K562 treated with DMSO at 1 percent for 12 hours (cell line): ENCODE data around the gene NOL3. TPM values are rescaled to one million over a fixed set of nuclear protein-coding genes. Genes with fewer than 3 reads are reported as not detected.

ENCODE experiments used
- total RNA-seq: library from RNA; unstranded; fragments of 300-600 nt; gene quantifications from 2 replicates; pipeline ENCODE4 v1.2.3, GENCODE V29; 2022; ENCODE audit not compliant: insufficient read depth

NOL3 gene
- total RNA-seq = 21.1 and 34.0 TPM in 2 replicates

GRCh38 chr16:67170168-67170948 lies at the start of gene NOL3:
Gene NOL3, plus strand, starts transcription at chr16:67170538.

GRCh38 chr16:67150833-67151396 lies 19.4 kb upstream of the NOL3 start, which contains the start of gene B3GNT9:
Gene B3GNT9, minus strand, starts transcription at chr16:67150998. Its CDS starts 513 bp downstream, at chr16:67150485.

GRCh38 chr16:67164599-67165061 lies 5.7 kb upstream of the NOL3 start, which contains the start of gene HSF4:
Gene HSF4, plus strand, starts transcription at chr16:67164745. Its CDS starts 67 bp downstream, at chr16:67164812.

GRCh38 chr16:67183627-67184452 lies 13.5 kb downstream of the NOL3 start, which contains the start of gene MATCAP1:
Gene MATCAP1, minus strand, starts transcription at chr16:67183963. Its CDS starts 3,353 bp downstream, at chr16:67180610.

GRCh38 chr16:67190041-67190440 lies 19.7 kb downstream of the NOL3 start, which contains the start of gene EXOC3L1:
Gene EXOC3L1, minus strand, starts transcription at chr16:67190136. Its CDS starts 460 bp downstream, at chr16:67189676.

GRCh38 chr16:67191995-67192681 lies 21.8 kb downstream of the NOL3 start, which contains the start of gene E2F4:
Gene E2F4, plus strand, starts transcription at chr16:67192155. Its CDS starts 73 bp downstream, at chr16:67192228.

GRCh38 chr16:67199011-67199807 lies 28.9 kb downstream of the NOL3 start, which contains the start of gene ELMO3:
Gene ELMO3, plus strand, starts transcription at chr16:67199131. Its CDS starts 196 bp downstream, at chr16:67199327.

Other genes with a start within 250 kb of the NOL3 start
- gene RRAD, start 245.0 kb upstream of the NOL3 start, total RNA-seq = 3.0 and 4.2 TPM in 2 replicates
- 232 and 283 TPM in 2 replicates for gene CIAO2B, start 236.1 kb upstream of the NOL3 start, total RNA-seq
- gene CES2, start 235.0 kb upstream of the NOL3 start, total RNA-seq = 15.4 and 22.8 TPM in 2 replicates
- gene CES3, start 209.3 kb upstream of the NOL3 start, total RNA-seq = 1.3 and 1.5 TPM in 2 replicates
- not detected in 2 replicates for gene CES4A, start 181.9 kb upstream of the NOL3 start, total RNA-seq
- 25.6 and 43.6 TPM in 2 replicates for gene CBFB, start 141.4 kb upstream of the NOL3 start, total RNA-seq
- gene PHAF1, start 60.6 kb upstream of the NOL3 start, total RNA-seq = 7.2 and 15.4 TPM in 2 replicates
- gene B3GNT9, start 19.5 kb upstream of the NOL3 start, total RNA-seq = 4.0 and 7.1 TPM in 2 replicates
- 38.8 and 55.1 TPM in 2 replicates for gene TRADD, start 10.6 kb upstream of the NOL3 start, total RNA-seq
- 14.6 and 17.0 TPM in 2 replicates for gene FBXL8, start 10.6 kb upstream of the NOL3 start, total RNA-seq
- gene HSF4, start 5.8 kb upstream of the NOL3 start, total RNA-seq = 7.8 and 20.7 TPM in 2 replicates
- gene MATCAP1, start 13.4 kb downstream of the NOL3 start, total RNA-seq = 16.6 and 20.0 TPM in 2 replicates
- not detected in 2 replicates for gene EXOC3L1, start 19.6 kb downstream of the NOL3 start, total RNA-seq
- 63.4 and 106 TPM in 2 replicates for gene E2F4, start 21.6 kb downstream of the NOL3 start, total RNA-seq
- gene ELMO3, start 28.6 kb downstream of the NOL3 start, total RNA-seq = 2.4 and 3.3 TPM in 2 replicates
- gene TMEM208, start 56.6 kb downstream of the NOL3 start, total RNA-seq = 65.0 and 76.2 TPM in 2 replicates
- 37.1 and 54.3 TPM in 2 replicates for gene FHOD1, start 76.9 kb downstream of the NOL3 start, total RNA-seq
- 1.4 and 2.7 TPM in 2 replicates for gene SLC9A5, start 78.4 kb downstream of the NOL3 start, total RNA-seq
- gene PLEKHG4, start 109.0 kb downstream of the NOL3 start, total RNA-seq = 12.3 and 19.0 TPM in 2 replicates
- gene KCTD19, start 156.2 kb downstream of the NOL3 start, total RNA-seq = 0.19 TPM in 1 of 2 replicates, not detected in the other
- 1.3 TPM in 1 of 2 replicates, not detected in the other for gene LRRC36, start 156.3 kb downstream of the NOL3 start, total RNA-seq
- gene TPPP3, start 223.0 kb downstream of the NOL3 start, total RNA-seq = not detected in 2 replicates
- not detected in 2 replicates for gene ZDHHC1, start 245.9 kb downstream of the NOL3 start, total RNA-seq